Measurements from ENCODE around the gene PLB1.
A peak's percentile ranks its signal among the peaks of the same experiment; 100 is the strongest.

PLB1 gene

DNA sequence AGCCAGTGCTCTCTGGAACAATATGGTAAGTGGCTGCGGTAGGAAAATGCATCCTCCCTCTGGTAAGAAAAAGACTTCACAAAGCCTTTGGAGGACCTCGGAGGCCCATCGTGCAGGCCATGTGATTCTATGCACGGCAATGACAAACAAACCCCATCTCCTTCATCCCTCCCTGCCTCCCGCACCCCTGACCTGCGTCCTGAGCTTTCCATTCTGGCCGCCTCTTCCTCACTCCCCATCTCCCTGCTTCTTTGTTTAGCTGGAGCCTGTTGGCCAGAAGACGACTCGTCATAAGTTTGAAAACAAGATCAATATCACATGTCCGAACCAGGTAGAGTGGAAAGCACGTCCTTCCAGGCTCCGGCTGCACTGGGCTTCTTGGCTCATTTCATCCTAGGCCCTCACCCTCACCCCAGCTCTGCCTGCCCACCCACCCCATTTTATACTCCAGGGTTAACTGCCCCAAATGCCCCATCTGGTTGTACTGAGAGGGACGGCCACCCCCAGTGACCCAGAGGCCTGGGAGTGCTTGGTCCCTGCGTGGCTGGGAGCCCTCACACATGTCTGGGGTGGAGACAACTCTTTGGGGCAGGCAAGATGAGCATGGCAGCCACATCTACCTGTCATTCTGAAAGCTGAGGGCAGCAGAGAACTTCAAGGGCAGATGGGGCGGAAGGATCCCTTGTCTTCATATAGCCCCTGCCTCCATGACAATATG is 94.0 kb downstream of the PLB1 start:
- no peak for DNase-seq (ENCODE audit: low read depth in 1 of 2, low spot score in 1 of 2)

DNA sequence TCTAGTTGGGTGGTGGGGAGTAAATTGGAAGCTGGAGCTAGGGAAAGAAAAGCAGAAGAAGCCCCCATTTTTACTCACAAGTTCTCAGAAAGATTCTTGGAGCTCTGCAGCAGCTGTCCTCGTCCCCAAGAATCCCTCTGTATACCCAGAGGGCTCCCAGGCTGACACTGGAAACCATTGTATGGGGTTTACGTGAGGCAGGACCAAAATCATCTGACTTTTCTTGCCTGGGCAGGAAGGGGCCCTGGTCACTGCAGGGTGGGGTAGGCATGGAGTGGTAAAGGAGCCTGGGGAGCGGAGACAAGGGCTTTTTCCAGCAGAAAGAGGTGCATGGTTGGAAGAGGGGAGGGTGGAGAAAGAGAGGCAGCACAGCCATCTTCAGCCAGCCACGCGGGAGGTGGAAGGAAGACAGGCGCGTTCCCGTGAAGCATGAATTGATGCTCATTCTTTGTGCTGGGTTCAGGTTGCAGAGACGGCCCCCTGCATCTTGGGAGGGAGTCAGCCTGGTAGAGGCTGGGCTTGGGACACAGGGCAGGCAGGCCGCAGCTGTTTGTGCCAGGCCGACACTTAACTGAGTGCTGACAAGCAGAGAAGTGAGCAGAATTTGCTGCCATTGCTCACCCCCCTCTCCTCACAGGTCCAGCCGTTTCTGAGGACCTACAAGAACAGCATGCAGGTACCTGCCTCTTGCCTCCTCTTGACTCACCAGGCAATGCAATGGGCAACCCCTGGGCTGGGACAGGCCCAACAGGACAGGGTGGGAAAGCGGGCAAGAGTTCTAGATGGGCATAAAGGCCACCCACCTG is 94.8 kb downstream of the PLB1 start:
- DNase-seq (ENCODE audit: low read depth in 1 of 2, low spot score in 1 of 2) = no peak

DNA sequence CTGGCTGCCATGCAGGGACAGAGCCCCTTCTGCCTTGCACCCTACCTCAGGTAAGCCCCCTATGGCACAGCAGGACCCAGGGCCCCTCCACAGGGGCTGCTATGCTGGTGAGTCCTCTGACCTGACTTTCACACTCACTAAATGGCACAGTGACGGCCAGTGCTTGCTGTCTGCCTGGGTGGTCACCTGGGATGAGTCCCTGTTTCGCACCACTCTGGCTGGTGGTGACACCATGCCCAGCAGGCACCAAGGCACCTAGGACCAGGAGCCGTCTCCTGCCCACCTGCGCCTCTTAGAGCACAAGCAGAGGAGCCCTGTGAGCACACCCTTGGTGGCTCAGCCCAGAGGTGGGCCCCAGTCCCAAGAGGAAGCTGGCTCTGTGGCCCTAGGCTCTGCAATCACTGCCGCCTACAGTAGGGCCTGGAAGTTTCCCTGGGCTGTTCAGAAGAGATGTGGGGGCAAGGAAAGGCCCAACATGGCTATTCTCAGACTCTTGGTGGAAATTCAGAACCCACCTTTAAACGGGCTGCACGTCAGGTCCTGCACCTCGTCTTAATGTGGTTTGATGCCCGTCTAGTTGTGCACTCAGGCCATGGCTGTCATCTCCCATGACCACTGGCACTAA is 96.0 kb downstream of the PLB1 start:
- DNase-seq (ENCODE audit: low read depth in 1 of 2, low spot score in 1 of 2) = no peak

DNA sequence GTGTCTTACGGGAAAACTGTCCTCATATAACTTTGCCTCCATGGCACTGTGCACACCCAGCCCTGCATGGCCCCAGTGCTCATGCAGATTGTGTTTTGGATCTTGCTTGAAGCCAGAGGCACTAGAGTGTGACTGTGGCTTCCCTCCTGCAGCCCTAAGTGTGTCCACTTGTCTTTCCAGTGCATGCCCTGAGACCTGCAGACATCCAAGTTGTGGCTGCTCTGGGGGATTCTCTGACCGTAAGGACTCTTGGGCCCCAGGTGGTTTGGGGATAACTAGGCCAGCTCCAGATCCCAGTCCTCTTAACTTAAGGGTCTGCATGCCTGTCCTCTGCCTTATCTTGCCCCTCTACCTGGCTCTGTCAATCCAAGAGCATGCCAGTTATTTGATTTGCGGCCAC is 96.6 kb downstream of the PLB1 start:
- no peak for DNase-seq (ENCODE audit: low read depth in 1 of 2, low spot score in 1 of 2)

DNA sequence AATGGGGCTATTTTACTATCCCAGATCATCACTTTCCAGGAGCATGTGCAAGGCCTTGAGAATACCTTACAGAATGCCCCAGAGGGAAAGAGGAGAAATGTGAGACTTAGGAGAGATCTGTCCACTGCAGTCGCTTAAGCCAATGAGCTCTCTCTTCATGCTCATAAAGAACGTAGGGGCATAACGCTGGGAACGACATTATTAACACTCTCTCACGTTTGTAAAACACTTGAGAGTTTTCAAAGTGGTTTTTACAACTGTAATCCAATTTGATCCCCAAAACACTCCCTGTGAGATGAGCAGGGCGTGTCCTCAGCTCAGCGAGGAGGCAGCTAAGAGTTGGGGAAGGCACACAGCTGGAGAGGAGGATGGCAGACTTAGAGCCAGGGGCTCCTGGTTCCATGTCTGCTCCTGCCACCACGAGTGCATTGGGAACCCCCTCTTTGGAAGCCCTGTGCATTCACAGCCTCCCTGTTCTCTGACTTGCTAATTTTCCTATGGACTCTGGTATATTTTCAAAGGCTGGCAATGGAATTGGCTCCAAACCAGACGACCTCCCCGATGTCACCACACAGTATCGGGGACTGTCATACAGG is 97.4 kb downstream of the PLB1 start:
- DNase-seq (ENCODE audit: low read depth in 1 of 2, low spot score in 1 of 2) = no peak

DNA sequence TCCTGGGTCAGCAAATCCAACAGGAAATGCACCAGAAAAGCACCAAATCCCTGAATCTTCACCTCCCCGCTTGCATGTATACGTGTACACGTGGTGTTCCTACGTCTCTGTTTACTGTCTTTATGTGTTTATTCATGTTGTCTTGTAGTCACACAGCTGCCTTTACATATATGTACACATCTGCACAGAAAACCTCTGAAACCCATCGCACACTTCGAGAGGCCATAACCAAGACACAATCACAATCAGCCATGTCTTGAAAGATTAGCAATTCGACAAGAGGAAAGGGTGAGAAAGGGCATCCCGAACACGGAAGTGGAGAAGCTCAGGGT is 98.1 kb downstream of the PLB1 start:
- no peak for DNase-seq (ENCODE audit: low read depth in 1 of 2, low spot score in 1 of 2)

DNA sequence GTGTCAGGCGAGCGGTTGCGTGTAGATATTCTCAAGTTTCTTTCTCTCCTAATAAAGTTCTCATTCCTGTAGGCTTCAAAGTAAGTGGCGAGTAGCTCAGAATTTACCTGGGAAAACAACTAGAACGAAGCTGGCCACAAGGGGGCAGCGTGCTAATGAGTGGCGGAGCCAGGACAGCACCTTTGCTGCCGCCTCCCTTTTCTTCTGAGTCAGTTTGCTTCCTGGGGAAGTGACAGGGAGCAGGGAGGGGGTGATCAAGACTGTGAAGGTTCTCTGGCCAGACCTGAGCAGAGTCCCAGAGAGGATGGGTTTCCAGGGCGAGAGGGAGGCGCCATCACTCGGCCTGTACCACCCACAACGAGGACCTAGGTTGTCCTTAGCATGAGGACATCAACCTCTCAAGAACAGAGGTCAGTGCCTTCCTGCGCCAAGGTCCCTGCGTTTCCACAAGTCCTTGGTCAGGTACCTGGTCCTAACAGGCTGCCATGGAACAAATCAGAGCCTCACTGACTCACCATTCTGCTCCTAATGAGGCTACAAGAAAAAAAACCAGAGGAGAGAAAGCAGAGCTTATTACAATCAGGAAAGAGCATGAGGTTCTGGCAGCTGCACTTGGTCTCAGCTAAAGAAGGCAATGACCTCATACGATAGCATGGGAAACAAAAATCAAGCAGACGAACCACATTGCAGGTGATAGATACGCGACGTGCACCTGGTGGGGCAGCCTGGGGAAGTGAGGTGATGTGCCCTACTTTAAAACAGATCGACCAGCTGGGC is 98.7 kb downstream of the PLB1 start:
- DNase-seq (ENCODE audit: low read depth in 1 of 2, low spot score in 1 of 2) = peak; percentile 73 to 86

DNA sequence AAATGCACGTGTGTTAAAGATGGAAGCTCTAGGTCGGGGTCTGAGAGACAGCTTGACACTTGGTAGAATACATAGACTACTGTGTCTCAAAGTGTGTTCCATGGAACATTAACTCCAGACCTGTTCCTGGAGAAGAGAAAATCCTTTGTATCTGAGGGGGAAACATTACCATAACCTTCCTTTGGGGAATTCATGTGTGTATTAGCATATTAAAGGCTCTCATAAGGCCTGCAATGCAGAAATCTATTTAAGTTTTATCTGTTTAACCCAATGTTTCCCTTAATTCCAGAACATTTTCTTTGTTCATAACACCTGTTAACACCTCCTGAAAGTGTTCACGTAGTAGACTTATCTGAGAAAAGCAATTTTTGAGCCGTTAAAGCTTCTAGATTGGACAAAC is 99.5 kb downstream of the PLB1 start:
- DNase-seq (ENCODE audit: low read depth in 1 of 2, low spot score in 1 of 2) = no peak

DNA sequence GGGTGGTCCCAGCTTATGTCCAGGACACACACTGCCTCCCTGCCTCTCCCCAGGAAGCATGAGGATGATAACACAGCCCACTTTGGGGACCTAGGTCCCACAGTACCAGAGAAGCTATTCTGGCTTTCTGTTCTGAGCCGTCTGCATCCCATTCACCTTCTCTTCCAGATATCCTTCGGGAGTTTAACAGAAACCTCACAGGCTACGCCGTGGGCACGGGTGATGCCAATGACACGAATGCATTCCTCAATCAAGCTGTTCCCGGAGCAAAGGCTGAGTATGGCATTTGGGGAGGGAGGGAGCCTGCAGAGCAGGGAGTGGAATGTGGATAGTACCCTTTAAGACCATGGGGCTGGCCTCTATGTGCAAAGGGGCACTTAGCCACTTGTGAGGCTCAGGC is 102.6 kb downstream of the PLB1 start:
- no peak for DNase-seq (ENCODE audit: low read depth in 1 of 2, low spot score in 1 of 2)

DNA sequence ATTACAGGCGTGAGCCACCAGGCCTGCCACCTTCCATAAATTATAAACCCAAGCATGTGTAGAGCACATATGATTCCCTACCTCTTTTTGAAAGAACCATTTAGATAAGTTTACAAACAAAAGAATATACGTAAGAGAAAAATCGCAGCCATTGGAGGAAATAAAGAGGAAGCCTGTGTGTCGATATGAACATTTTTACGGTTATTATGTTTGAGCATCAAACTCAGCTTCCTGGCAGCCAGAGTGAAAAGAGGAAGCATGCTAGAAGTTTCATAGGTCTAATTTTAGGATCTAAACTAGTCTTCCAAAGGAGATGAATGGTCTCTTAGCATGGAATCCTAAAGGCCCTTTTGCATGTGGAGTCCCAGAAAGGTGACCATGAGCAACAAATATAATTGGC is 104.3 kb downstream of the PLB1 start:
- DNase-seq (ENCODE audit: low read depth in 1 of 2, low spot score in 1 of 2) = no peak

DNA sequence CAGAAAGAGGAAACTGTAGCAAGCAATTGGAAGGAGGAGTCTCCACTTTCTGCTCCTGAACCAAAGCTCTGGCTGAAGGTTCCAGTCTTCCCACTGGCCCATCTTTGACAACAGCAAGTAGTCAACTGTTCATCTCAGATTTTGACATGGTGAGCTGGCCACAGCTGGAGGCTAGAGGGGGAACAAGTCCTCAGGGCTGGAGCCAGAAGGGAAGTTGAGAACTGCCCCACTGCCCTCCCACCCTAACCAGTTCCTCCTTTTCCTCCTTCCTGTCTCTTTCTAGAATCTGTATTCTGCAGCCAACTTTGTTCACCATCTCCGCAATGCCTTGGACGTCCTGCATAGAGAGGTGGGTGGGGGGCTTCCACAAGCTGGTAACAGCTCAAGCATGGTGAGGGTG is 105.8 kb downstream of the PLB1 start:
- no peak for DNase-seq (ENCODE audit: low read depth in 1 of 2, low spot score in 1 of 2)

DNA sequence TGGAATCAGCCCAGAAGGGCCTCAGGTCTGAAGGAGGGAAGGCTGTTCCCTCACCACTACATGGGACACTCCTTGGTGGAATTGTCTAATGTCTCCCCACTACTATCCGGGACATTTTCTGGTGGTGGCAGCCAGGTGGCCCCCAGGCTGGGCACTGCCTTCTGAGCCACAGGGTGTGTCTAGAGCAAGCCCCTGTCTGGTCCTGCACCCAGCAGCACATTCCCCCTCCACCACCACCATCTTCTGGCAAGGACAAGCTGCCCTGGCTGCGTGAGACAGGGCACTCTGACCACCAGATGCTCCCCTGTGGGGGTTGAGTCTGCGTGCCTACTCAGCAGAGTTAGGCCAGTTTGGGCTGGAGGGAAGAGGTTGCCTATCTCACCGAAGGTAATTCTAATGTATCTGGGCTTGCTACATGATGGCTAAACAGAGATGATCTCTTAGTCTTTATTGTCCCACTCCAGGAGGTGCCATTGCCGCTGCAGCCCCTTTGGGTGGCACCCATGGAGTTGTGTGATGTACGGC is 106.3 kb downstream of the PLB1 start:
- no peak for DNase-seq (ENCODE audit: low read depth in 1 of 2, low spot score in 1 of 2)

DNA sequence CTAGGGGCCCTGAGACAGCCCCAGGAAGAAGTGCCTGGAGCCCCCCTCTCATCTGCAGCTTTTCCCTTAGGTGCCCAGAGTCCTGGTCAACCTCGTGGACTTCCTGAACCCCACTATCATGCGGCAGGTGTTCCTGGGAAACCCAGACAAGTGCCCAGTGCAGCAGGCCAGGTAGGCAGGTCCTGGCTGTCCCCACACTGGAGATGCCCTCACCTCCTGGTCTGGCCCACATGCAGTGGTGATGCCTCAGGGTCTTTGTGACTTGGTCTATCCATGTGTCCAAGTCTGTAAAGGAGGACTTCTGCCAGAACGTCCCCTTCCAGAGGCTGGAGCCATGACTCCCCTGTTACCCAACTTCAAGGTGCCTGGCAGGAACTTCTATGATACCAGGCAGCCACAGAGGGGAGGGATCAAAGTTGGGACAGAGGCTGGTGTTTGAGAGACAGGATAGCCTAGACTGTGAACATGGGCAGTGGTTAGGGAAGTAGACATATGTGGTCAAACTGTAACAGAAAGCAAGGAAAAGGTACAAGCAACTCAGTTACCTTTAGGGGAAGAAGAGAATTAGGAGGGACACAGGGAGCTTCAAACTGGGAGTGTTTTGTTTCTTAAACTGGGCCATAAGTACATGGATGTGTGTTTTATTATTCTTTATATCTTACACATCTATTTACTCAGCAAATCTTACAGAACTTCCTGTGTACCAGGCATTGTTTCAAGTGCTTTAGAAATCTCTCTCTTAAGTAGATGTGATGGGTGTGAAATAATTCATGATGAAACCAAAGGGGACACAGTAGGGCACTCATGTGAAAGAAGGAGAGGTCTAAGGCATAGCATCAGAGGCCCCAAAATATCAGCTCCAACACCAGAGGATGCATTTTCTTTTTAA is 107.1 kb downstream of the PLB1 start:
- no peak for DNase-seq (ENCODE audit: low read depth in 1 of 2, low spot score in 1 of 2)

DNA sequence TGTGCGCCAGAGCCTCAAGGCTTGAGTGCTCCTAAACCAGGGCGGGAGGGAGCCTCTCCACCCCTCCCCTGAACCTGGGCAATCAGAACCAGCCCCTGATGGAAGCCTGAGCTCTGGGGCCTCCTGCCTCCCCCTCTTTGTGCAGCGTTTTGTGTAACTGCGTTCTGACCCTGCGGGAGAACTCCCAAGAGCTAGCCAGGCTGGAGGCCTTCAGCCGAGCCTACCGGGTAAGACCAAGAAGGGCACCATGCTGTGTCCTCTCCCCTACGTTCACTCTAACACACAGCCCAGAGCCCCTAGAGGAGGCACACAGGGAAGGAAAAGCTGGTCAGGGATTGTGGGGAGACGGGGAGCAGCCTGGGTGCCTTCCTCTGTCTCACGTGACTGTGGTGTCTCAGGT is 108.0 kb downstream of the PLB1 start:
- DNase-seq (ENCODE audit: low read depth in 1 of 2, low spot score in 1 of 2) = no peak

DNA sequence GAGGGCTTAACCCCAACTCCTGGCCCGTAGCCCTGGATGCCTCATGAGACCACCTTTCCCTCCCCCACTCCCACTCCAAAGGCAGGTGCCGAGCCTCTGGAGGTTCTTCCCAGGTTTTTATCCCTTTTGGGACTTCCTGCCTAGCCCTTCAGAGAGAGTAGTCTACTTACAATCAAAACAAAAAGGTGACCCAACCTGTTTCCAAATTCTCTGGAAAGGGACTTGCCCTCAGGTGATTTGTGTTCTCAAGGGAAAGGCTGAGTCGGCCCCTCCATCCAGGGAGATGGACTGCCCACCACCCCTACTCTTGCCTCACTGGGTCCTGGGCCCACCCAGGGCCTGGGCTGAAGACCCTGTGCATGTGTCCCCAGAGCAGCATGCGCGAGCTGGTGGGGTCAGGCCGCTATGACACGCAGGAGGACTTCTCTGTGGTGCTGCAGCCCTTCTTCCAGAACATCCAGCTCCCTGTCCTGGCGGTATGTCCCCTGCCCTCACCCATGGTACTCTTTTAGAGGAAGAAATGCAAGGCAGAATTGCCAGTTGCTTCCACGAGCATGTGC is 108.5 kb downstream of the PLB1 start:
- no peak for DNase-seq (ENCODE audit: low read depth in 1 of 2, low spot score in 1 of 2)

DNA sequence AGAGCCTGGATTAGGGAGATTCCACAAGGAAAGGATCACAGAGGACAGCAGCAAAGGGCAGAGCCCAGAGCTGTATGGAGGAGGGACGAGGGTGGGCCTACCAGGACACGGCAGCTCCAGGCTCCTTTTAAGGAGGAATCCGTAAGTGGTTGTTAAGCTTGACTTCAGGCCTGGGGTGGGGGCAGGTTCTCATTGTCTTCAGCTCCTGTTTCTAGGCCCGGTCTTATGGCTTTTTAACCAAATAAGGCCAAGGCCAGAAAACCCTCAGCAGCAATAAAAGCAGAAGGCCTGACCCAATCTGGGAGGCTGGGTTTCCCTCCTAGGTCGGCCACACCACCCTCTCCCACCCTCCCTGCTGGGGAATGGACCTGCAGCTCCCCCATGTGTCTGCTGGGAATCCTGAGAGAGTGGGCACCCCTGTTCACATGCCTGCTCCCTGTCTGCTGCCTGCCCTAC is 111.2 kb downstream of the PLB1 start:
- DNase-seq (ENCODE audit: low read depth in 1 of 2, low spot score in 1 of 2) = no peak

DNA sequence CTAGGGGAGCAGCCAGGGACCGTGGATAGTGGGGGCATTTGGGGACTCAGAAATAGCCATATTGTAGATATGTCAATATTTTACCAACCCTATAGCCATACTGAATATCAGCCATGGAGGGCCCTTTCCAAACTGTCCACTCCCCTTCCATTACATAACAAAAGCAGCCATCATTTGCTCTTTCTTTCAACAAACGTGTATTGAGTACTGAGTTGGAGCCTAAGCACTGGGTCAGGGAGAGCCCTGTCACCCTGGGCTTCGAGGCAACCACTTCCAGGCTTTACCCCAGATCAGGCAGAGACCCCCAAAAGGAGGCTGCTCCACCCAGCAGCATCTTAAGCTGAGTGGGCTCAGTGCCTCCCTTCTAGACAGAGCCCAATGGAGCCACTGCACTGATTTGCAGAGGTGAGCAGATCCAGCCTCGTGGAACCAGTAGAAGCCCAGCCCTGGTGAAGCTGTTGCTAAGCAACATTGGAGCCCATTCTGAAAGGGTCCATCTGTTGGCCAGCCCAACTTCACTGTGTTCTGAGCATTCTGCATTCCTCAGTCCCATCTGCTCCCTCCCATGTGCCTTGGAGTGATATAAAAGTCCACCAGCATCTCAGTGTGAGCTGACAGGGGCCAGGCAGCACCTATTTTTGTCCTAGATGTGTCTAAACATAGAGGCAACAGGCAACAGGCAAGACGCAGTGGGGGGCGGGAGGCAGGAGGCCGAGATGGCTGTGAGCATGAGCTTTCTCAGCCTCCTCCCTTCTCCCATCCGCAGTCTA is 112.1 kb downstream of the PLB1 start:
- no peak for DNase-seq (ENCODE audit: low read depth in 1 of 2, low spot score in 1 of 2)

DNA sequence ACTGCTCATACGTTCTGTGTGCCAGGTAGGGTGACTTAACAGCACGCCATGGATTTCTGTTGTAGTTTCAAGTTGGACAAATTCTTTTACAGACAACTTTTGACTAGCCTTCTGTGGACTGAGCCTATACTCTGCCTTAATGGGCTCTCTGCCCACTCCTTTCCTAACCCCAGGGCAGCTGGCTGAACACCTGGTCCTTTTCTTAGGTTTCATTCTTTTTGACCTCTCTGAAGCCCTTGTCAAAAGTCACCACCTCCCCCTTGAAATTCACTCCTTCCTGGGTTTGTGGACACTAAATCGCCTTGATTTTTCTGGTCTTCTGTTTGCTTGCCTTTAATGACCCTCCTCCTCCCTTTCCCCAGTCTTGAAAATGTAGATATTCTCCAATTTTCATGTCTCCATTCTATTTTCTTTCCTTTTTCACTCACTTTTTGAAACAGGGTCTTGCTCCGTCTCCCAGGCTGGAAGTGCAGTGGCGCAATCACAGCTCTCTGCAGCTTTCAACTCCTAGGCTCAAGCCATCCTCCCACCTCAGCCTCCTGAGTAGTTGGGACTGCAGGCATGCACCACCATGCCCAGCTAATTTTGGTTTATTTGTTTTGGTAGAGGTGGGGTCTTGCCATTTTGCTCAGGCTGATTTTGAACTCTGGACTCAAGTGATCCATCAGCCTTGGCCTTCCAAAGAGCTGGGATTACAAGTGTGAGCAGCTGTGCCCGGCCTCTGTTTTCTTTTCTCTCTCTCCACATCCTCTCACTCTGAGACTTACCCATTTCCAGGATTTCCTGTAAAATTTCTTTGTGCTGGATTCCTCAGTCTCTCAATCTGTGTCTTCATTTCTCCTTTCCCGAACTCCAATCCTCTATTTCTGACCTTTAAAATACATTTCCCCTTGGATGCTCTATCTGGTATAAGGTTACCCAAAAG is 112.9 kb downstream of the PLB1 start:
- DNase-seq (ENCODE audit: low read depth in 1 of 2, low spot score in 1 of 2) = no peak

All from activated CD4-positive, alpha-beta T cell treated with anti-CD3 and anti-CD28 coated beads, Interleukin-2, amount 50 U/mL, for 24 hours (primary cell).